Measurements from ENCODE around the gene RPL3. TPM values are rescaled to one million over a fixed set of nuclear protein-coding genes. Genes with fewer than 3 reads are reported as not detected.
"Not testable (repeated sequence)": the region's sequence is repeated elsewhere in the genome, so short reads cannot be mapped to it uniquely, and the experiment has no call there.

The RPL3 gene
- 355 TPM for total RNA-seq
- long read RNA-seq, transcript RPL3-202 (9 exons, 1,289 nt) = minor isoform, 6 of 316 reads
- long read RNA-seq, transcript RPL3-201 (10 exons, 1,442 nt) = major isoform, 297 of 316 reads
- long read RNA-seq, partial matches to known transcripts = 5 of 316 reads
- long read RNA-seq, other reads (novel, unspliced or antisense) = 6 of 316 reads

DNA sequence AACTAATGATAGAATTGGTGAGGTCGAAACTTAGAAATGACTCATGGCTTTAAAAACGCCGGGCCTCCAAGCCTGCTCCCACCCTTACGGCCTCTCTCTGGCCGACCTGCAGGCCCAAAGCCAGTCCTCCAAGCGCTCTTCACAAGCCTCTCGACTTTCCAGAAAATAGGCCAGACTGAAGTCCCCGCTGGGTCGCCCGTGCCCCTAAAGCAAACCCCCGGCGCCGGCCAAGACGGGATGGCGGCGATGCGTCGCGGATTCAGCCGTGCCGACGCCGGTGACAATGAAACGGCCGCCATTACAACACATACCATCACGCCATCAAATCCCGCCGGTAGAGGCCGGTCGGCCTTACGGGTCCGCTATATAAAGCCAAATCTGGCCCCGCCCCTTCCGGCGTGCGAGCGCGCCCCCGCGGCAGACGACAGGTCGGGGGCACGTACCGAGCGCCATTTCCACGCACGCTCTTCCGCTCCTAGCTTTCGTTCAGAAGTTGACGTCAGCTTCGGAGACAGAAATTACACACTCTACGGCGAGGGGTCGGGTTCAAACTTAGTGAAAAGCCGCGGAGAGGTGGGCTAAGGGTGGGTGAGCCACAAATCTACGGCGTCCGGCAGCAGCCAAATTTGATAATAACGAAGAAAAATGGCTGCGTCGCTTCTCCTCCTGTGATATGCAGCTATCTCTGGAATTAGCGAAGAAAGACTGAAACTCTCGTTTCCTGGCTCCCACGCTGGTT is at the start of gene RPL3:
TSS of gene RPL3 (minus strand) at position 340 of the 739 bp plus-strand sequence. CDS start at position 314, 26 bp downstream.
- ATAC-seq (peak; percentile 93), DNase-seq (ENCODE audit: missing footprints) (peak; percentile 99)
- intact Hi-C loops (cut with DNase I) = loop anchor here (2.0 to 5.0 kb wide), 3 partner anchors 167 to 447 kb away; partner anchors contain the start of genes CBX6, CBX7 and RPS19BP1

DNA sequence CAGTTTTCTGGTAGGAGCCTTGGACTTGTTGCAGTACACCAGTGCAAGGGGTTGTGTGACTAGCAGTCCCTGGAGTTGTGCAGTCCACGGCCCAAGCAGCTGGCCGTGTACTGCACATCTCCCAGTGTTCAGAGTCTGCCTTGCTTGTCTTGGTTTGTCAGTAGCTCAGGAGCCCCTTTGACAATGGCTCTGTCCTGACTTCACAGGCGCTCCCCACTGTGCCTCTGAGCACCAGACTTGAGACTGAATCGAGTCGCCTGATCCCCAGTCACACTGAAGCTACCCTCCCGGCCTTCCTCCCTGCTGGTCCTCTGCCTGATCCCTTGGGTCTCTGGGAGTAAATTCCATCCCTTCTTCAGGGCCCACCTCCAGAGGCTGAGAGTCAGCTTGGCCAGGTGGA is 49.8 kb upstream of the RPL3 start:
- no peak for ATAC-seq
- peak; percentile 32 for DNase-seq (ENCODE audit: missing footprints)
- intact Hi-C loops (cut with DNase I) = no loop called here

DNA sequence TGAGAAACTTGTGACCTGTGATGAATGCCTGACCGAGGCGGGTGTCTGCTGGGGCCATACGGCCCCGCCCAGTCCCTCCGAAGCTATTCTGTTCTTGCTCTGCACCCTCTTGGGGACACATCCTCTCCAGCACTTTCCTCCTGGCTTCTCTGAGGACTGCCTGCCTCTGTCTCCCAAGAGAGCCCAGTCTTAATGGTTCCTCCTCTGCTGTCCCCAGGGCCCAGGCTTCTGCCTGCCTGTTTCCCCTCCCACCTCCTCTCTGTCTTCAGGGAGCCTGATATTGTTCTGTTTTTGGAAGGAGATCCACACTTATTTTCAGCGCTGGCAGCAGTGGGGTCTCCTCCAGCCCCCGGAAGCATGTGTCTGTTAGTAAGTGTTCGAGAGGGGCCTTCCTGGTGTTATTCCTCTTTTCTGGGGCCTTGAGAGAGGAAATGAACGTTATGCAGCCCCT is 49.1 kb upstream of the RPL3 start:
- ATAC-seq = peak; percentile 36
- DNase-seq (ENCODE audit: missing footprints) = peak; percentile 27
- intact Hi-C loops (cut with DNase I) = no loop called here

DNA sequence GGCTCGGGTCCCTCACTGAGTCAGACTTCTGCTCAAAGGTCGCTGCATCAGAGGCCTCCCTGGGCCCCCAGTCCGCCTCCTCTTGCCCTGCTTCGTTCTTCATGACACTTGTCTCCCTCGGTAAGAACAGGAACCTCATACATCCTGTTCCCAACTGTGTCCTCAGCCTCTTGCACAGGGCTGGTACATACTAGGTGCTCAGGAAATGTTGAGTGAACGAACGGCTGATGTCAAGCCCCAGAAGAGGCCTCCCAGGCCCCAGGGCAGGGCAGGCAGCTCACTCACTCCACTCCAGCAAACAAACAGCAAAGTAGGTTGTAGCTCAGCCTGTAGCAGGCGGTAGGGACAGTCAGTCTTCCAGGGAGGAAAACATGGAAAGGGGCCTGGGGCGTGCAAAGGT is 47.6 kb upstream of the RPL3 start:
- DNase-seq (ENCODE audit: missing footprints) (no peak), ATAC-seq (no peak)
- intact Hi-C loops (cut with DNase I) = no loop called here

DNA sequence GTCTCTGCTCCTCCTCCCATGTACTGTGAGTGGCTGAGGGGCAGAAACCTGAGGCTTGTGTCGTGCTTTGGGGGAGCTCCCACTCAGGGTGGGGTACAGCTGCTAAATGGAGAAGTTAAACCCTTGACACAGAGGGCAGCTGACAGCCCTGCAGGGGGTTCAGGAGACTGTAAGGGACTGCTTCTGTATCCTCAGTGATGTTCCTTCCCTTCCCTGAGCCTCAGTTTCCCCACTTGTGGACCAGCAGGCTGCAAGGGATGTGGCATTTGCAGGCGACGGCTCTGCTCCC is 46.0 kb upstream of the RPL3 start:
- intact Hi-C loops (cut with DNase I) = no loop called here
- DNase-seq (ENCODE audit: missing footprints) = no peak
- no peak for ATAC-seq

DNA sequence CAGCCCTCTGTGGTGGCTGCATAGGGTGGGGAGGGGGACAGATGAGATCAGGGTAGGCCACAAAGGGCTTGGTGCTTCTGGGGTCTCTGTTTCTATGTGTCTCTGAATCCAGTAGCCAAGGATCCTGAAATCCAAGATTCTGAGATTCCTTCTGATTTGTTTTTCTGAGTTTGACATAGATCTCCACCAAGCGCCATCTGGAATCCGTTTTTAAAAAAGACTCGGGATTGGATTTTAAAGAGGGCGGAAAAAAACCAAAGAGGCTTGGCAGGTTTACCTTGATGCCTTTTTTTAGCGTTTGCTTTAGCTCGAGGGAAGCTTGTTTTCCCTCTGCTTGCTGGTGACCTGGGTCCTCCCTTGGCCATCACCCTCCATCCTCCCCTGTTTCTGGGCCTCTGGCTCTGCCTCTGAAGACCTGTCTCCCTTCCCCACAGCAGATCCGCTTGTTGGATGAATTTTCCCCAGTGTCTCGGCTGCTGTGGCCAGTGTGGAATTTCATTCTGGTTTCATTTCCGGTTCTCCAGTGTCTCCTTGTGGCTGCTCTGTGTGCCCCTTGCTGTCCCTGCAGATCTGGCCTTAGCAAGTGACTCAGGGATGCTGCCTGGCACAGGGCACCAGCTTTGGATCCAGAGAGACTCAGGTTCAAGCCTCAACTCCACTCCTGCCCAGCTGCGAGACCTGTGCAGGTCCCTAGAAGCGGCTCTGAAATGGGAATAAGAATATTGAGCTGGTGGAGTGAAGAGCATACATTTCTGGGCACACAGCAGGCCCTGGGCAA is 45.5 kb upstream of the RPL3 start:
- intact Hi-C loops (cut with DNase I) = no loop called here
- ATAC-seq (no peak), DNase-seq (ENCODE audit: missing footprints) (no peak)

DNA sequence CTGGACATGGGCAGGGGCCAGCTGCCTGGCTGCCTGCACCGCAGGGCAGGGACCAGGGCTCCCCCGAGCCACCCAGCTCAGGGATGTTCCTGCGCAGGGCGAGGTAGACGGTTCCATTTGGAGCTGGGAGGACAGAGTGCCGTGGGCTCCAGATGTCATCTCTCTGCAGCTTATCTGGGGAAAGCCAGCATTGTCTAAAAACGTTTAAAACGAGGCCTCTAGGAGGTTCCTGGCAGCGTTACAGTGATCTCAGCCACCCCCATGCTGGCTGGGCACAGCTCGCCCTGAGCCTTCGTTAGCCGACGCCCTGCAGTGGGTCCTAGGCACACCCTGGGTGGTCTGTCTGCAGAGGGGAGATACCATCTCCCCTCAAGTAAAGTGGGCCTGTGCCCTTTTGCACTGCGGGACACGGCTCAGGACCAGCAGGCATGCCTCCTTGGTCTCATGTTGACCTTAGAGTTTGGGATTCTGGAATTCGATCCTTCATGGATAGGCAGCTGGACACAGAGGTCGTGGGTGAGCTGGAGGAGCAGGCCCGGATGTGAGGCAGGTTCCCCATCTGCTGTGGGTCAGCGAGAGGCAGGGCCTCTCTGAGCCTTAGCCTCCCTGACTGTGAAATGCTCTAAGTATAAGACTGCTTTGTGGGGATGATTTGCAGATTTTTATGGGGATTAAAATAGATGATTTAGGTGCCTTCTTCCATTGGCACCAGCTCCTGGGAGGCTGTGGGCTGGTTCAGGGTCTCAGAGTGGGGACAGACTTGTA is 44.5 kb upstream of the RPL3 start:
- DNase-seq (ENCODE audit: missing footprints) (no peak), ATAC-seq (no peak)
- intact Hi-C loops (cut with DNase I) = no loop called here

DNA sequence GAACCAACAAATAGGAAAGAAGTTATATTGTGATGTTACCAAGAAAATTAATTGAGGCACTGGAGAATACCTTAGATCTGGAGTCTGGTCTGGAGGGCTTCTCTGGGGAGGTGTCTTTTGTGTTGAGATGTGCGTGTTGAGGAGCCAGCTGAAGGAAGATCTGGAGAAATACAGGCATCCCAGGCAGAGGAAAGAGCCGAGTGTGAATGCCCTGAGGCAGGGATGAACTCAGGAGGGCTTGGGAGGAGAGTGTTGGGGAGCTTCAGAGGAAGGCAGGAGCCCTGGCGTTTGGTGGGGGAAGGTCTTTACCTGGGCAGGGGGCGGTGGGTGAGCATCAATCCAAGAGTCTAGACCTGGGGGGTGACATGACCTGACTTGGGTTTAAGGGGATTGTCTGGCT is 43.5 kb upstream of the RPL3 start:
- intact Hi-C loops (cut with DNase I) = no loop called here
- no peak for DNase-seq (ENCODE audit: missing footprints)
- no peak for ATAC-seq

DNA sequence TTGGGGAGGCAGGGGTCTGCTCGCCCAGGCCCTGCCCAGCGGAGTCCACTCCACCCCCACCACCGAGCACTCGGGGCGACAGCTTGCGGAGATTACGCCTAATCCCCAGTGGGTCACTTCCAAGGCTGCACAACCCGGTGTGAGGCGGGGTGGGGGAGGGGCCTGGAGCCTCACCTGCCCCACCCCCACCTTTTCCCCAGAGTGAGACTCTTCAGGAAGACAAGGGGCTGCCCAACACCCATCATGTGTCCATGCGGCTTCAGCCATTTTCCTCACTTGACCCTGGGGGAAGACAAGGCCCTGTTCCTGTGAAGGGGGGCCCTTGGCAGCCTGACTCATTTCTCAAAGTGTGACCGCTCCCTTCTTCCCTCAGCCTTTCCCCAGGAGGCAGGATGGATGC is 42.8 kb upstream of the RPL3 start:
- intact Hi-C loops (cut with DNase I) = no loop called here
- DNase-seq (ENCODE audit: missing footprints) = no peak
- ATAC-seq = no peak

DNA sequence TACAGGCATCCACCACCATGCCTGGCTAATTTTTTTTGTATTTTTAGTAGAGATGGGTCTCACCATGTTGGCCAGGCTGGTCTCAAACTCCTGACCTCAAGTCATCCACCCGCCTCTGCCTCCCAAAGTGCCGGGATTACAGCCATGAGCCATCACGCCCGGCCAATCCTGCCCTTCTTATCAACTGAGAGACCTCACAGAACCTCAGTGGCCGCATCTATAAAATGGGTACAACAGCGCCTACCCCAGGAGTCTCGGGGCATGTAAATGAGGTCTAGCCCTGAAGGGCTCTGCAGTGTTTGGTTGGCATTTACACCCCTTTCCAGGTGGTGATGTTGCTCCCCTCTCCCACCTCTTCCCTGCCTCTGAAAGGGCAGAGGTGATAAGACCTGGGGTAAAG is 42.1 kb upstream of the RPL3 start:
- intact Hi-C loops (cut with DNase I) = no loop called here
- DNase-seq (ENCODE audit: missing footprints) (no peak), ATAC-seq (no peak)

DNA sequence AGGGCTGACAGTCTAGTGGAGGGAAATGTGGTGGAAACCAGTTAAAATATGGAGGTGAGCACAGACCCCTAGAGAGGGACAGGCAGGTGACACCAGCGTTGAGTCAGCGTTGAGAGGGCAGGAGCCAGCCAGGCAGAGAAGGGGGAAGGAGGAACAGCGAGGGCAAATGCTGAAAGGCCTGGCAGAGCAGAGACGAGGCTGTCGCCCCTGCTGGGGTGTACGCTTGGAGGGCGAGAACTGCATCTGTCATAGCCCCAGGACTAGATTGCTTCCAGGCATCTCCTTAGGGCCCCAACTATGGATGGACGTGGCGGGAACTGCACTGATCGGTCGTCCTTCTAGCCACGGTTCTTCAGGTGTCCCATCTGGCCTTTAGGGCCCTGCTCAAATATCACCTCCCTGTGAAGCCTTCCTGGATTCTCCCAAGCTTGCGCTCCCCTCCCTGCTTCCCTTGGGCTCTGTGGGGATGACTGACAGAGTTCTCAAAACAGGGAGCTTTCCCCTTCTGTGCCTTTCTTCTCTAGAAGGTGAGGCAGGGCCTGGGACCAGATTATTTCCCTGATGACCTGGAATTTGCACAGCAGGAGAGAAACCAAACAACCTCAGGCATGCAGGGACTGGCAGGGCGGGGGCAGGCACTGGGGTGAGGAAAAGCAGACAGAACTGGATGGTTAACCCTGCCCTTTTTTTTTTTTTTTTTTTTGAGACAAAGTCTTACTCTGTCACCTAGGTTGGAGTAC is 41.4 kb upstream of the RPL3 start:
- DNase-seq (ENCODE audit: missing footprints) (no peak), ATAC-seq (no peak)
- intact Hi-C loops (cut with DNase I) = no loop called here

DNA sequence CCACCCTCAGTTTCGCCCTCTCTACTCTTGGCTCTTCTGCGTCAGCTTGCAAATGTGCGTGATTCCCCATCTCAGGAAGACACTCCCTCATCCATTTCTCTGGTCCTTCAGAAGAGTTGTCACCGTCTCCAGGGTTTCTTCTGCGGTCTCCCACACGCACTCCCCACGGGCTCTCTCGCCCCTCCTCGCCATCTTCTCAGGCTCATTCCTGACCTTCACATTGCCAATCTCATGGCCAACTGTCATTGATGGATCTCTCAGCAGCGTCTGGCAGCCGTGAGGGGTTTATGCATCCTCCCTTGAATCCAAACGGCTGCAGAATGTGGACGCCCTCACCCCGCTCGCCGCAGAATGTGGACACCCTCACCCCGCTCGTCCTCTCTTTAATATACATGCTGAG is 40.8 kb upstream of the RPL3 start:
- intact Hi-C loops (cut with DNase I) = no loop called here
- ATAC-seq (no peak), DNase-seq (ENCODE audit: missing footprints) (no peak)

DNA sequence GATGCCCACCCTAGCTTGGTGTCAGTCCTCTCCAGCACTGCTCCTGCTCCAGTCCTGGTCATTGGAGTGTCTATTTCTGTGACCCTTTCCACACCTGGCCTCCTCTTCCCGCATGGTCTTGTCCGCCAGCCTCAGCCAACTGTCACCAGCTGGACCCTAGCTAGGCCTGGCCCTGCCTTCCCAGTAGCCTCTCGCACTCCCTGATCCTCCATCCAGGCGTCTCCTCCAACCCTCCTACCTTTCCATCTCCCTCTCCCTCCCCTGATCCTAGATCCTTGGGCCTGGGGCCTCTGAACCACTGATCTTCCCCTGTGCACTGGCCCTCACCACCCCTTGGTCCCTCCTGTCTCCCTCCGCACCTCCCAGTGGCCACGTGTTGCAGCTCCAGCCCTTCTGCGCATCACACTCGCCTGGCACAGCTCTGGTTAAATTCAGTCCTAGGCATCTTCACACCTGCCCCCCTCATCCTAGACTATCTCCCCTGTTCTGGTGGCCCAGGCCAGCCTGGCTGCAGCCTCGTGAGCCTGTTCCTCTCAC is 40.3 kb upstream of the RPL3 start:
- DNase-seq (ENCODE audit: missing footprints) (no peak), ATAC-seq (no peak)
- intact Hi-C loops (cut with DNase I) = no loop called here

DNA sequence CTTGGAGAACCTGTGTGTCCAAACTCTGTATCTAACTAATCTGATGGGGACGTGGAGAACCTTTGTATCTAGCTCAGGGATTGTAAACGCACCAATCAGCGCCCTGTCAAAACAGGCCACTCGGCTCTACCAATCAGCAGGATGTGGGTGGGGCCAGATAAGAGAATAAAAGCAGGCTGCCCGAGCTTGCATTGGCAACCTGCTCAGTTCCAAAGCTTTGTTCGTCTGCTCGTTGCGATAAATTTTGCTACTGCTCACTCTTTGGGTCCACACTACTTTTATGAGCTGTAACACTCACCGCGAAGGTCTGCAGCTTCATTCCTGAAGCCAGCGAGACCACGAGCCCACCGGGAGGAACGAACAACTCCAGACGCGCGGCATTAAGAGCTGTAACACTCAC is 38.8 kb upstream of the RPL3 start:
- ATAC-seq; intact Hi-C loops (cut with DNase I); DNase-seq (ENCODE audit: missing footprints): not testable (repeated sequence)

DNA sequence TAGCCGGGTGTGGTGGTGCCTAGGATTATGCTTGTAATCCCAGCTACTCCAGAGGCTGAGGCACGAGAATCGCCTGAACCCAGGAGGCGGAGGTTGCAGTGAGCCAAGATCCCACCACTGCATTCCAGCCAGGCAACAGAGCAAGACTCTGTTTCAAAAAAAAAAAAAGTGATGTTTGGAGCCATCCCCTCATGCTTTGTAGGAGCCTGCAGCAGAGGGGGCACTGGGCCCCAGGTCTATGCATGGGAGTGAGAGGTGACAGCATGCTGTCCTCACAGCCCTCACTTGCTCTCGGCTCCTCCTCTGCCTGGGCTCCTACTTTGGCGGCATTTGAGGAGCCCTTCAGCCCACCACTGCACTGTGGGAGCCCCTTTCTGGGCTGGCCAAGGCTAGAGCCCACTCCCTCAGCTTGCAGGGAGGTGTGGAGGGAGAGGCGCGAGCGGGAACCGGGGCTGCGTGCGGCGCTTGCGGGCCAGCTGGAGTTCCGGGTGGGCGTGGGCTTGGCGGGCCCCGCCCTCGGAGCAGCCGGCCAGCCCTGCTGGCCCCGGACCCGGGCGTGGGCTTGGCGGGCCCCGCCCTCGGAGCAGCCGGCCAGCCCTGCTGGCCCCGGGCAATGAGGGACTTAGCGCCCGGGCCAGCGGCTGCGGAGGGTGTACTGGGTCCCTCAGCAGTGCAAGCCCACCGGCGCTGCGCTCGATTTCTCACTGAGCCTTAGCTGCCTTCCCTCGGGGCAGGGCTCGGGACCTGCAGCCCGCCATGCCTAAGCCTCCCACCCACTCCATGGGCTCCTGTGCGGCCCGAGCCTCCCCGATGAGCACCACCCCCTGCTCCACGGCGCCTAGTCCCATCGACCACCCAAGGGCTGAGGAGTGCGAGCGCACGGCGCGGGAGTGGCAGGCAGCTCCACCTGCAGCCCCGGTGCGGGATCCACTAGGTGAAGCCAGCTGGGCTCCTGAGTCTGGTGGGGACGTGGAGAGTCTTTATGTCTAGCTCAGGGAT is 38.0 kb upstream of the RPL3 start:
- ATAC-seq; DNase-seq (ENCODE audit: missing footprints); intact Hi-C loops (cut with DNase I): not testable (repeated sequence)

DNA sequence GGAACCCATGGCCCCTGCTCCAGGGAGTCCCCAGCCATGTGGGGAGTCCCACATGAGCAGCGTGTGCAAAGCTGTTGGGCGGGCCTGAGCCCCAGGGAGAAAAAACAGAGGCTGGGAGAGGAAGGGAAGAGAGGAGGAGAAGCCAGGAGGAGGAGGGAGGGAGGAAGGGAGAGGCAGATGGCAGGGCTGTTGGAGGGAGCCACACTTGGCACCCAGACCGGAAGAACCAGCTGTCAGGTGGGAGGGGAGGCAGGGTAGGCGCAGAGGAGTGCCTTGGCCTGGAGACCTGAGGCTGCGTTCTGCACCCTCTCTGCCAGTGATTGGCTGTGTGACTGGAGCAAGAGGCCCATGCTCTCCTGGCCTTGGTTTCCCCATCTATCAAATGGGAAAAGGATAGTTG is 37.0 kb upstream of the RPL3 start:
- no peak for DNase-seq (ENCODE audit: missing footprints)
- no peak for ATAC-seq
- intact Hi-C loops (cut with DNase I) = no loop called here

DNA sequence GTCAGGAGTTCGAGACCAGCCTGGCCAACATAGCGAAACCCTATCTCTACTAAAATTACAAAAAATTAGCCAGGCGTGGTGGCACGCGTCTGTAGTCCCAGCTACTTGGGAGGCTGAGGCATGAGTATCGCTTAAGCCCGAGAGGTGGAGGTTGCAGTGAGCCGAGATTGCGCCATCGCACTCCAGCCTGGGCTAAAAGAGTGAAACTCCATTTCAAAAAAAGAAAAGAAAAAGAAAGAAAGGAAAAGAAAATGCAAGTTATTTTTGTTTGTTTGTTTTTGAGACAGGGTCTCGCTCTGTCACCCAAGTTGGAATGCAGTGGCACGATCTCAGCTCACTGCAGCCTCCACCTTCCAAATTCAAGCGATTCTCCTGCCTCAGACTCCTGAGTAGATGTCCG is 36.4 kb upstream of the RPL3 start:
- intact Hi-C loops (cut with DNase I); DNase-seq (ENCODE audit: missing footprints); ATAC-seq: not testable (repeated sequence)

Data from Right ventricle myocardium inferior (tissue), 1 donor.